HCT116 (cell line): Measurements from ENCODE around the gene ALAS1. TPM values are rescaled to one million over a fixed set of nuclear protein-coding genes. Genes with fewer than 3 reads are reported as not detected.

Experiments used
- ATAC-seq: fragments of 200-7000 bp; cut with Tn5 transposase; 2 replicates; pipeline ENCODE4 v1.9.1; 2020; ENCODE audit warnings: mild to moderate bottlenecking, moderate library complexity
- BruUV-seq: library from RNA; stranded (reverse); fragments of 400-500 nt; replicated peaks from 2 replicates; lab custom pipeline; 2021; lab: Mats Ljungman, UMichigan
- CTCF ChIA-PET: fragments of 300-600 bp; sonication (Branson Sonifier 250); formaldehyde crosslinking; loops from one replicate; lab custom pipeline; 2021; ENCODE audit warnings: antibody characterized with exemption; lab: Charles Lee
- POLR2A ChIA-PET: fragments of 300-600, 350-600 bp; sonication (Branson Sonifier 250); formaldehyde crosslinking; loops from one replicate; lab custom pipeline; 2021; ENCODE audit warnings: antibody characterized with exemption; lab: Charles Lee
- RAD21 ChIA-PET, 2 experiments: fragments of 300-600 bp; sonication (Branson Sonifier 250); formaldehyde crosslinking; loops; one replicate each; lab custom pipeline; 2023; ENCODE audit warnings: low total read pairs in 2 of 2; ENCODE audit not compliant: uncharacterized antibody in 2 of 2, unreplicated experiment in 2 of 2, low non-redundant PET in 1 of 2; lab: Charles Lee
- DNase-seq: peaks from one replicate; pipeline ENCODE4 v3.0.0-alpha.2; 2010; ENCODE audit warnings: low read depth, low spot score
- H2AFZ ChIP-seq: fragments of 200-600 bp; shearing (Covaris generic), sonication (generic); 2 replicates; pipeline ENCODE4 v1.6.1; 2017; ENCODE audit warnings: low read depth, mixed run types, mixed read lengths, antibody characterized with exemption, low read length; ENCODE audit not compliant: poor library complexity, severe bottlenecking
- H3K27ac ChIP-seq: 2 replicates; pipeline ENCODE4 v1.5.1; 2012; ENCODE audit warnings: low read depth, low read length
- H3K27me3 ChIP-seq: fragments of 200-600 bp; sonication (generic); 2 replicates; pipeline ENCODE4 v1.6.1; 2016; ENCODE audit warnings: mixed run types, low read length, mixed read lengths; ENCODE audit not compliant: insufficient read depth
- H3K36me3 ChIP-seq, 2 experiments: fragments of 200-500 bp in 1 of 2; fragments of 200-600 bp in 1 of 2; sonication (Bioruptor generic) in 1 of 2; sonication (generic) in 1 of 2; 2 replicates each; pipeline versions ENCODE4 v1.5.1 to v1.6.1; 2014 to 2016; ENCODE audit warnings: low read length in 2 of 2, inconsistent platforms in 1 of 2, mixed read lengths in 1 of 2, mixed run types in 1 of 2; ENCODE audit not compliant: insufficient read depth in 2 of 2, control insufficient read depth in 1 of 2
- H3K4me1 ChIP-seq, 2 experiments: fragments of 200-600 bp in 1 of 2; sonication (generic) in 1 of 2; 2 replicates each; pipeline versions ENCODE4 v1.5.1 to v1.6.1; 2012 to 2017; ENCODE audit warnings: low read length in 2 of 2, inconsistent platforms in 1 of 2, mild to moderate bottlenecking in 1 of 2, mixed read lengths in 1 of 2, mixed run types in 1 of 2, moderate library complexity in 1 of 2; ENCODE audit not compliant: insufficient read depth in 2 of 2, control insufficient read depth in 1 of 2
- H3K4me2 ChIP-seq: fragments of 200-600 bp; sonication (generic); 2 replicates; pipeline ENCODE4 v1.6.1; 2017; ENCODE audit warnings: mixed run types, low read length, mixed read lengths
- H3K4me3 ChIP-seq, 2 experiments: fragments of 200-600 bp in 1 of 2; sonication (generic) in 1 of 2; replicated peaks in 1 of 2; 2 replicates each; pipeline ENCODE4 v1.5.1; 2011 to 2016; ENCODE audit warnings: low read length in 2 of 2, control low read depth in 1 of 2, low read depth in 1 of 2, mild to moderate bottlenecking in 1 of 2, mixed read lengths in 1 of 2, mixed run types in 1 of 2
- H3K79me2 ChIP-seq: fragments of 200-600 bp; sonication (generic); 2 replicates; pipeline ENCODE4 v1.6.1; 2017; ENCODE audit warnings: mild to moderate bottlenecking, mixed run types, low read length, moderate library complexity, mixed read lengths; ENCODE audit not compliant: insufficient read depth
- H3K9ac ChIP-seq: fragments of 200-600 bp; sonication (generic); 2 replicates; pipeline ENCODE4 v1.6.1; 2016; ENCODE audit warnings: low read length, mixed read lengths
- H3K9me2 ChIP-seq: fragments of 200-600 bp; sonication (generic), shearing (Covaris generic); 2 replicates; pipeline ENCODE4 v1.6.1; 2017; ENCODE audit warnings: mixed run types, mild to moderate bottlenecking, moderate library complexity; ENCODE audit not compliant: insufficient read depth
- H3K9me3 ChIP-seq, 2 experiments: fragments of 200-500 bp in 1 of 2; fragments of 200-600 bp in 1 of 2; sonication (Bioruptor generic) in 1 of 2; sonication (generic) in 1 of 2; 2 replicates each; pipeline ENCODE4 v1.6.1; 2014 to 2017; ENCODE audit warnings: low read length in 2 of 2, mixed read lengths in 2 of 2, inconsistent platforms in 1 of 2, low read depth in 1 of 2, mild to moderate bottlenecking in 1 of 2, mixed run types in 1 of 2, moderate library complexity in 1 of 2; ENCODE audit not compliant: control insufficient read depth in 1 of 2, insufficient read depth in 1 of 2
- H4K20me1 ChIP-seq: fragments of 200-600 bp; sonication (generic), shearing (Covaris generic); 2 replicates; pipeline ENCODE4 v1.6.1; 2017; ENCODE audit warnings: mixed run types, mild to moderate bottlenecking, moderate library complexity; ENCODE audit not compliant: insufficient read depth
- EZH2phosphoT487 ChIP-seq: fragments of 200-600 bp; IDR thresholded peaks from 2 replicates; pipeline ENCODE4 v1.6.1; 2018; ENCODE audit warnings: antibody characterized with exemption, borderline replicate concordance
- POLR2A ChIP-seq: IDR thresholded peaks from 2 replicates; pipeline ENCODE4 v1.7.0; 2011; ENCODE audit warnings: borderline replicate concordance; ENCODE audit not compliant: insufficient read depth, insufficient read length; ENCODE audit errors: extremely low read depth
- POLR2AphosphoS5 ChIP-seq: IDR thresholded peaks from 2 replicates; pipeline ENCODE4 v1.6.1; 2011; ENCODE audit warnings: mild to moderate bottlenecking, low read depth, low read length, moderate library complexity
- SIN3A ChIP-seq: IDR thresholded peaks from 2 replicates; pipeline ENCODE4 v1.6.1; 2012; ENCODE audit warnings: low read depth
- SP1 ChIP-seq: IDR thresholded peaks from 2 replicates; pipeline ENCODE4 v1.6.1; 2012; ENCODE audit warnings: low read depth
- SRF ChIP-seq: IDR thresholded peaks from 2 replicates; pipeline ENCODE4 v1.6.1; 2012; ENCODE audit warnings: low read depth
- TCF7L2 ChIP-seq: IDR thresholded peaks from 2 replicates; pipeline ENCODE4 v1.7.0; 2011; ENCODE audit warnings: borderline replicate concordance, inconsistent platforms; ENCODE audit not compliant: insufficient read depth, insufficient read length; ENCODE audit errors: extremely low read depth
- YY1 ChIP-seq: IDR thresholded peaks from 2 replicates; pipeline ENCODE4 v1.6.1; 2011; ENCODE audit warnings: low read length, low read depth, moderate library complexity, mild to moderate bottlenecking; ENCODE audit not compliant: insufficient replicate concordance; ENCODE audit errors: extremely low read depth
- intact Hi-C: fragments of 100-400 bp; cut with micrococcal nuclease; formaldehyde crosslinking; loops from 2 replicates; pipeline ENCODE4 v1.10.0; 2022
- total RNA-seq: library from RNA; stranded (reverse); gene quantifications from one replicate; pipeline ENCODE4 v1.2.1, GENCODE V29; 2021; ENCODE audit not compliant: unreplicated experiment
- TF ChIP-seq, protein P1 (sequence below): IDR thresholded peaks from 2 replicates; pipeline ENCODE4 v1.6.1; 2012

Gene ALAS1
- total RNA-seq, 1 experiment from 2014 or later: 74.0 TPM

DNA sequence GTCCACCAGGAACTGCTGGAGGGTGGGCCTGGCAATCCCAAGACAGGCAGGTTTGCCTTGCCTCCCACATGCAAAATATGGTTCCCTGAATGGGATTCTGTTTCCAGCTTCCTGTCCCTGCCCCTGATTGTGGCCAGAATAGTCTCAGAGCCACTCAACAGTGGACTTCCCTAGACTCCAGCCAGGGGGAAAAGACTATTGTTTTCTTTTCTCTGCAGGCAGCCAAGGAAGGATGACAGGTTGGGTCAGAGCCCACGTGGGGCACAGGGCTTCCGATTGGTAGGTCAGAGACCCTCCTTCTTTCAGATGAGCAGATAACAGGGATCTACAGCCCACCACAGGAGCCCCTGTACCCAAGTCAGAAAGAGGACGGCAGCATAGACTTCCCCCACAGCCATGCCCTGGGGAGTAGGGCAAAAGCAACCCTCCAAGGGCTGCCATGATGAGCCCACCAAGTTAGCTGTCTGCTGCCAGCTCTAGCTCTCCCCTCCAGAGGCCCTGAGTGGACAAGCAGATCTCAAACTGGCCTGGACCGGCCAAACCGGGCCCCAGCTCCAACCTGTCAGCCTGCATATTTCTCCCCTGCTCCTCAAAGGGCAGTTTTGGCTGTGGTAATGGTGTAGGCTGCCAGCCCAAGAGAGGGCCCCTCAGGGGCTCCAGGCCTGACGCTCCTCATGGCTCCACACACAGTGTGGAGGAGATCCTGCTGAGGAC, 21.1 kb downstream of the ALAS1 start:
- Histone ChIP-seq H3K9me3 (no peaks in the 10 kb centered on the region), H3K36me3 (peaks cover 3 to 4% of the 10 kb centered on the region in 2 experiments; a peak in 3 of 4 replicates)
- DNase-seq: no peak
- RAD21 ChIA-PET: interaction anchor here in 1 of 2 experiments (1.4 kb wide), 1 partner anchor 120 kb away, joined by 5 read pairs; no protein-coding TSS in a partner anchor
- TF ChIP-seq YY1 (no peak), SRF (no peak), POLR2A (no peak), SIN3A (no peak), EZH2phosphoT487 (no peak), TCF7L2 (no peak), POLR2AphosphoS5 (no peak), SP1 (no peak)
- TF ChIP-seq, protein P1, sequence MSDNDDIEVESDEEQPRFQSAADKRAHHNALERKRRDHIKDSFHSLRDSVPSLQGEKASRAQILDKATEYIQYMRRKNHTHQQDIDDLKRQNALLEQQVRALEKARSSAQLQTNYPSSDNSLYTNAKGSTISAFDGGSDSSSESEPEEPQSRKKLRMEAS: no peak
- TF ChIP-seq, all 23 proteins: peak for 0
- Histone ChIP-seq H3K9ac (no peak overlapping the region), H3K4me1 (peaks cover 21 to 42% of the 10 kb centered on the region in 2 experiments), H3K4me3 (no peak overlapping the region), H3K4me2 (no peak overlapping the region), H3K27ac (no peak overlapping the region; the same call in 1 of the 2 replicates), H3K79me2 (no peaks in the 10 kb centered on the region), H2AFZ (no peak overlapping the region), H3K9me2 (no peaks in the 10 kb centered on the region), H3K27me3 (no peaks in the 10 kb centered on the region), H4K20me1 (no peaks in the 10 kb centered on the region)
- BruUV-seq: no TSS peak
- intact Hi-C loops: loop anchor here (5.0 kb wide), 1 partner anchor 67 kb away; the partner anchor contains the start of gene POC1A
- POLR2A ChIA-PET: interaction anchor here (0.6 to 0.8 kb wide), 2 partner anchors 223 kb away, joined by 3 to 4 read pairs; partner anchors contain the start of gene RPL29
- ATAC-seq: no peak
- CTCF ChIA-PET: interaction anchor here (1.6 to 5.4 kb wide), 5 partner anchors 15 to 165 kb away, joined by 3 to 55 read pairs (median 13); partner anchors contain the start of gene GLYCTK
